Smooth muscle cell (in vitro differentiated cells): ENCODE results near the gene NMD3. TPM values are rescaled to one million over a fixed set of nuclear protein-coding genes. Genes with fewer than 3 reads are reported as not detected.

Experiments
- DNase-seq: peaks from one replicate; lab custom pipeline; 2025; ENCODE audit not compliant: unreplicated experiment; lab: John Stamatoyannopoulos, UW
- H2AFZ ChIP-seq: fragments of 200-600 bp; sonication (generic); 2 replicates; pipeline ENCODE4 v1.6.0; 2016; ENCODE audit warnings: antibody characterized with exemption, low read depth, mild to moderate bottlenecking
- H3F3A ChIP-seq: fragments of 200-600 bp; sonication (generic); 2 replicates; pipeline ENCODE4 v1.6.0; 2017; ENCODE audit warnings: antibody characterized with exemption, low read depth
- H3K27ac ChIP-seq: fragments of 200-600 bp; sonication (generic); 2 replicates; pipeline ENCODE4 v1.5.1; 2016; ENCODE audit warnings: low read depth, mild to moderate bottlenecking
- H3K27me3 ChIP-seq: fragments of 200-600 bp; sonication (generic); 2 replicates; pipeline ENCODE4 v1.6.1; 2016; ENCODE audit warnings: low read depth, mild to moderate bottlenecking
- H3K36me3 ChIP-seq: fragments of 200-600 bp; sonication (generic); 2 replicates; pipeline ENCODE4 v1.5.1; 2016; ENCODE audit warnings: low read depth
- H3K4me1 ChIP-seq: fragments of 200-600 bp; sonication (generic); 2 replicates; pipeline ENCODE4 v1.5.1; 2016; ENCODE audit warnings: low read depth
- H3K4me2 ChIP-seq: fragments of 200-600 bp; sonication (generic); 2 replicates; pipeline ENCODE4 v1.6.0; 2016; ENCODE audit warnings: mild to moderate bottlenecking
- H3K4me3 ChIP-seq: fragments of 200-600 bp; sonication (generic); 2 replicates; pipeline ENCODE4 v1.5.1; 2016; ENCODE audit warnings: mild to moderate bottlenecking
- H3K79me2 ChIP-seq: fragments of 200-600 bp; sonication (generic); 2 replicates; pipeline ENCODE4 v1.6.0; 2016; ENCODE audit warnings: low read depth, mild to moderate bottlenecking
- H3K9ac ChIP-seq: fragments of 200-600 bp; sonication (generic); 2 replicates; pipeline ENCODE4 v1.6.0; 2016; ENCODE audit warnings: low read depth
- H3K9me3 ChIP-seq: fragments of 200-600 bp; sonication (generic); replicated peaks from 2 replicates; pipeline ENCODE4 v1.5.1; 2016; ENCODE audit warnings: low read depth
- H4K20me1 ChIP-seq: fragments of 200-600 bp; sonication (generic); 2 replicates; pipeline ENCODE4 v1.6.0; 2016; ENCODE audit warnings: low read depth
- CTCF ChIP-seq: fragments of 200-600 bp; sonication (generic); IDR thresholded peaks from 2 replicates; pipeline ENCODE4 v1.5.1; 2017; ENCODE audit warnings: borderline replicate concordance, mild to moderate bottlenecking, antibody characterized with exemption; ENCODE audit not compliant: insufficient read depth, poor library complexity, severe bottlenecking
- WGBS: methylation state at CpG from one replicate; pipeline ENCODE4 v1.1.7; 2016; ENCODE audit warnings: low lambda C conversion rate; 5-methylcytosine and 5-hydroxymethylcytosine counted together
- polyA plus RNA-seq: library from polyadenylated mRNA; unstranded; fragments of >200 nt; fragmentation: Nextera tagmentation; extraction: Ambion mirVana; gene quantifications from 2 replicates; pipeline ENCODE4 v1.2.1, GENCODE V29; 2016
- total RNA-seq: library from RNA; depleted of rRNA; stranded (reverse); fragments of >200 nt; gene quantifications from 2 replicates; pipeline ENCODE4 v1.2.3, GENCODE V29; 2014

The NMD3 gene
- total RNA-seq (70.1 and 84.7 TPM in 2 replicates), polyA plus RNA-seq (32.8 and 40.2 TPM in 2 replicates)

GRCh38 chr3:161220850-161221753 is at the start of gene NMD3:
NMD3 (plus strand) TSS chr3:161221311; CDS start chr3:161222014, 703 bp downstream.
- DNase-seq, result peak; percentile 79
- H4K20me1 ChIP-seq, result peaks cover 41% of the 10 kb centered on the region
- peak within 1 kb of the TSS; percentile 98 for H3K9ac ChIP-seq
- peaks cover 8% of the 10 kb centered on the region for H3K36me3 ChIP-seq
- 2% methylated on average over 71 of the region's 71 CpGs for WGBS
- H3K79me2 ChIP-seq, result peaks cover 50% of the 10 kb centered on the region
- peak within 1 kb of the TSS; percentile 94 for H2AFZ ChIP-seq
- H3K9me3 ChIP-seq, result no peaks in the 10 kb centered on the region
- peaks cover 19% of the 10 kb centered on the region for H3K4me1 ChIP-seq
- peak within 1 kb of the TSS; percentile 95 for H3K4me2 ChIP-seq
- H3K27me3 ChIP-seq, result no peaks in the 10 kb centered on the region
- peak within 1 kb of the TSS; percentile 82 for H3K27ac ChIP-seq
- TF ChIP-seq CTCF, result no peak
- peak within 1 kb of the TSS; percentile 91 for H3K4me3 ChIP-seq
- no peaks in the 10 kb centered on the region for H3F3A ChIP-seq

GRCh38 chr3:161171639-161172552 is 49.2 kb upstream of the NMD3 start:
- no peaks in the 10 kb centered on the region for H3K27me3 ChIP-seq
- no peaks in the 10 kb centered on the region for H3K79me2 ChIP-seq
- H2AFZ ChIP-seq, result no peak overlapping the region
- H3K4me2 ChIP-seq, result no peak overlapping the region
- no peaks in the 10 kb centered on the region for H3K9me3 ChIP-seq
- WGBS, result 82% methylated on average over 2 of the region's 2 CpGs
- H3K4me3 ChIP-seq, result no peak overlapping the region
- H3K9ac ChIP-seq, result no peak overlapping the region
- DNase-seq, result no peak
- TF ChIP-seq CTCF, result peak; percentile 18
- H4K20me1 ChIP-seq, result no peaks in the 10 kb centered on the region
- H3F3A ChIP-seq, result no peaks in the 10 kb centered on the region
- H3K36me3 ChIP-seq, result no peaks in the 10 kb centered on the region
- H3K27ac ChIP-seq, result no peak overlapping the region
- H3K4me1 ChIP-seq, result no peaks in the 10 kb centered on the region

- TF ChIP-seq CTCF, result no peak
- no peaks in the 10 kb centered on the region for H3K9me3 ChIP-seq
- H3K27ac ChIP-seq, result no peak overlapping the region
- 82% methylated on average over 1 of the region's 1 CpG for WGBS
- H3F3A ChIP-seq, result no peaks in the 10 kb centered on the region
- no peak for DNase-seq
- no peaks in the 10 kb centered on the region for H3K36me3 ChIP-seq
- H3K4me3 ChIP-seq, result no peak overlapping the region
- H3K27me3 ChIP-seq, result no peaks in the 10 kb centered on the region
- no peaks in the 10 kb centered on the region for H3K79me2 ChIP-seq
- no peak overlapping the region for H2AFZ ChIP-seq
- H3K4me1 ChIP-seq, result no peaks in the 10 kb centered on the region
- no peak overlapping the region for H3K9ac ChIP-seq
- no peaks in the 10 kb centered on the region for H4K20me1 ChIP-seq
- no peak overlapping the region for H3K4me2 ChIP-seq
These were observed 45.6 kb upstream of the NMD3 start for GRCh38 chr3:161175506-161175905.
